Esophagus mucosa (tissue), 1 donor: Measurements from ENCODE around the gene HLA-DQA2. TPM values are rescaled to one million over a fixed set of nuclear protein-coding genes. Genes with fewer than 3 reads are reported as not detected.
A peak's percentile ranks its signal among the peaks of the same experiment; 100 is the strongest.
"Not testable (repeated sequence)": the region's sequence is repeated elsewhere in the genome, so short reads cannot be mapped to it uniquely, and the experiment has no call there.

Source experiments
- ATAC-seq: fragments of 200-7000 bp; cut with Tn5 transposase; one replicate; pipeline ENCODE4 v1.9.1; 2020
- total RNA-seq: library from RNA; stranded (reverse); gene quantifications from one replicate; pipeline ENCODE4 v1.2.4, GENCODE V29; 2023
- donor health status: DM: yes; HTN: yes; CAD: no.

The HLA-DQA2 gene
- total RNA-seq = 0.80 TPM

DNA sequence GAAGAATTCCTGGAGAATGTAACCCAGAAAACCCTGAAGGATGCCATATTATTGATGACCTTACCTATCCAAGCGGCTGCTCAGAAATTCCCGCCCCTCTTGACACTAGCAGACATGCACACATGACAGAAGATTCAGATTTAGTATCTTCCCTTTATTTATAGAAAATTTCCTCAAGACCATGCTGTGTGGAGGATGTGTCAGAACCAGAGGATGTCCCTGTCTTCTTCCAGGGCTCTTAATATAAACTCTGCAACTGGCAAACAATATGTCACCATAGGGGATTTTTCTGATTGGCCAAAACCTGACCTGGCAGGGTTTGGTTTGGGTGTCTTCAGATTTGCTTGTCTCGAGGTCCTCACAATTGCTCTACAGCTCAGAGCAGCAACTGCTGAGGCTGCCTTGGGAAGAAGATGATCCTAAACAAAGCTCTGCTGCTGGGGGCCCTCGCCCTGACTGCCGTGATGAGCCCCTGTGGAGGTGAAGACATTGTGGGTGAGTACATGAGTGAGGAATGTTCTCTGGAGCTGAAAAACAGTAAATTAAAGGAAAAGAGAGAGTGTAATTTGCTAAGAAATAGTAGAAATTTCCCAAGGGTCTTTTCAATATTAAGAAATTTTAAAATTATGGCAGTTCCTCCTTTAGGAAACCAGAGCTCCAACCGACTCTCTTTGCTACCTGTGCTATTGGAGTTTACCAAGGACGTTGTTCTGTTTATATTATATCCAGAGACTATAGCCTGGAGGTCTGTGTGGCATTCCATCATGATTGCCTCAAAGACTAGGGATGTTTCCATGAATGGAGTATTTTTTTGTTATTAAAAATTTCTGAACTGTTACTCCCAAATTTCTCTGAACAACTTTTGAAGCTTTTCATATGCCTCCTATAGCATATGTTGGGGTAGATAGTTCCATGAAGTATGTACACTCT, at the start of gene HLA-DQA2:
TSS of gene HLA-DQA2 (plus strand) at position 361 of the 930 bp plus-strand sequence. CDS start at position 414, 53 bp downstream.
- ATAC-seq = no peak

- peak; percentile 71 for ATAC-seq
These were observed 49.2 kb upstream of the HLA-DQA2 start for GRCh38 chr6:32692019-32692418.

DNA sequence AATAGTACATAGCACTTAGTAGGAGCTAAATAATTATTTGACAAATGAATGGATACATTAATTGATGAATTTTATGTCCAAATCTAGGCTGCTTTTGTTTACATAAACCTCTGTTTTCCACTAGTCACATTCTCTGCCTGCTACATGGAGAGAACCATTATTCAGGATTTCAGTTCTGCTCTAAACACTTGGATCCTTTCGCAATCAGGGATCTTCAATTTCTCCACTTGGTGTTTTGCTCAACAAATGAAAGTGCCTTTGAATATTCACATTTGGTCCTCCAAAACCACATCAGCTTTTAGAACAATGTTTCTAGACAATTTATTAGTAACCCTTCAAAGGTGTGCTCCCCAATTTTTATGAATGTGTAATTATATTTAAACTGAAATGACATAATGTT, 44.2 kb upstream of the HLA-DQA2 start:
- no peak for ATAC-seq

DNA sequence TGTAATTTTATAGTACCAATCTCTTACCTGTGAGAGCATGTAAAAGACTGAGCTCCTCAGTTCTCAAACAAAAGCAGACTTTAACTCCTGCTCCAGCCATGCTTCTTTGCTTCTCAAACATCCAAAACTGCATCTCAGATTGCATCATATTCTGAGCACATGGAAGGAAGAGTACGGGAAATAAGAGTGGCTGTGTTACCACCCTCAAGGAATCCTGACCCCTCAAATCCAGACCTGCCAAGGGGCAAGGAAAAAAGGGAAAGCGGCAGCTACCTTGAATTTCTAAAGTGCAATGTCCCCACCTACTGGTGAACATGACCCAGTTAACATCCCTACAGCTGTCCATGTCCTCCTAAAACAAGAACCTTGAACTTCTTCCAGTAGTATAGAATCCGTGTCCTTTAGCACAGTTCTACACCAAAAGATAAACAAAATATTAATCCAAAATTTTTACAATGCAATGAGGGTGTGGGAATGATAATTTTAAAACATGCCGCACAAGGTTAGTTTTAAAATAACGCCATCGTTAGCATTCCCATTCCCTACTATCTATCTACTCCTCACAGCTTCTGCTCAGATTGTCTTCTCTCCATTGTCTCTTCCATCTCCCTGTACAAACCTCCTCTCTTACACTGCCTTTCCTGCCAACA, 40.7 kb upstream of the HLA-DQA2 start:
- peak; percentile 60 for ATAC-seq

DNA sequence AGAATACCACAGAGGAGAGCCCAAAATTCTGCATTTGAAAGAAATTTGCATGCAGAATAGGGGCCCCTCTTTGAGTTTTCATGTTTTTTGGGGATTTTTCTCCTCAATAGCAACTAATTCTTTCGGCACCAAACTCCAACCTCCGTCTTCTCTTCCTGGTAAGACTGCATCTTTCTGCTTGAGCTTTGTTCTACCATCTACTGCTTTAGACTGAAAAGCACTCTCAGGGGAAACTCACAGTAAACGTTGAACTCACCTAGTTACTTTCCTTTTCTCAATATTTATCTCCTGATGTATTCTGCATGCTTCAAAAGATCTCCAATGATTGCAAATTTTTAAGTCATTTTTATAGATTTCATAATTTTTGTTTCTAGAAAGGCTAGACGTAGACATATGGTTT, 37.8 kb upstream of the HLA-DQA2 start:
- ATAC-seq = no peak

GRCh38 chr6:32705164-32705563, 36.0 kb upstream of the HLA-DQA2 start:
- ATAC-seq = not testable (repeated sequence)

- ATAC-seq = no peak
These were observed 31.6 kb upstream of the HLA-DQA2 start for GRCh38 chr6:32709625-32710024.

- no peak for ATAC-seq
These were observed 27.9 kb upstream of the HLA-DQA2 start for GRCh38 chr6:32713241-32713640.

DNA sequence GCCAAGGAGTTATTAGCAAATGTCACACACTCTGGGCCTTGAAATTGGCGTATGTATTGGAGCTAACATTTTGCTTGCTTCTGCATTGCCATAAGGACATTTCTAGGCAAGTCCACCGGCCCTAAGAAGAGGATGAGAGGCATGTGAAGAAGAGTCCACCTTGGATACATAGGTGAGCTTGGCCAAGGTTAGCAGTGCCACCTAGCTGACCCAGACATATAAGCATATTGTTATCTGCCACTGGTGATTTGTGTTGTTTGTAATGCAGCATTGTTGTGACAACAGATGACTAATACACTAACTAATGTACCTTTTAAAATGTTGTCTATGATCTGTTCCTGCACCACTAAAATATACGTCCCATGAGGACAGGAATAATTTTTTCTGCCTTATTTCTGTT, 24.8 kb upstream of the HLA-DQA2 start:
- ATAC-seq = no peak

- no peak for ATAC-seq
These were observed 22.3 kb upstream of the HLA-DQA2 start for GRCh38 chr6:32718879-32719278.

DNA sequence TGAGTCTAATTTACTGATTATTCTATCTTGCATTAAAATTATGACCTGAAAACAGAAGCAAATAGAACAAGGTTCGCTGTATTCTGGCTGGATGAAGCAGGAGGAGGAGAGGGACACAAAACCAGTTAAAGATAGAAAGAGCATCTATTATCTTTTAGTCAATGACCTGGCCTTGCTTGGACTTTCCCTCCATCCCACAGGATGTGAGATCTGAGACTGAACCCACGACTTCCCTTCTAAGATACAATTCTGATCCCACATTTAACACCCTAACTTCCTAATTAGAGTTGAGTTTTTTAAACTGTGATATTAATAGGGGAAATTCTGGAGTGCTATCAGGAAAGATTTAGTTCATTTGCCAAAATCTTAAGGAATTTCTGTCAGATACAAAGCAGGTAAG, 3.1 kb upstream of the HLA-DQA2 start:
- ATAC-seq = no peak

DNA sequence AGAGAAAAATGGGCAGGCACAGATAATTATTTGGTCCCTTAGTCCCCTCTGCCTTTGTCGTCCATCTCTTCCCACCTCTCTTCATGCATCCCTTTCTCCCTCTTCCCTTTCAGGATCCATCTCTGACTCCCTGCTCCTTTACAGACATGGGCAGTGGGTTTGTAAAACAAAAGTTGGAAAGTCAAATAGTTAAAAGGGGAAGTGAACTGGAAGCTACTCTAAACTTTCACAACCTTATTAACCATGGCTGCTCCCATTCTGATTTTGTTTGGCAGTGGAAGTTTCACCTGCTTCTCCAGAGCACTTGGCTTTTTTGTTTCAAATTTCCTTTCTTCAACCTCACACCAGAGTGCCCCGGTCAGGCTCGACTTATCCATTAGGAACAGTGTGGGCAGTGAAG, 1.2 kb downstream of the HLA-DQA2 start:
- ATAC-seq = no peak

GRCh38 chr6:32744776-32745175, 3.6 kb downstream of the HLA-DQA2 start:
- no peak for ATAC-seq

- ATAC-seq = not testable (repeated sequence)
These were observed 4.5 kb downstream of the HLA-DQA2 start for GRCh38 chr6:32745649-32746048.

GRCh38 chr6:32752580-32752979, 11.4 kb downstream of the HLA-DQA2 start:
- peak; percentile 81 for ATAC-seq

GRCh38 chr6:32759669-32760068, 18.5 kb downstream of the HLA-DQA2 start:
- ATAC-seq = no peak

- ATAC-seq = peak; percentile 66
These were observed 19.9 kb downstream of the HLA-DQA2 start for GRCh38 chr6:32761072-32761471.

GRCh38 chr6:32761548-32761947, 20.4 kb downstream of the HLA-DQA2 start:
- ATAC-seq = no peak

DNA sequence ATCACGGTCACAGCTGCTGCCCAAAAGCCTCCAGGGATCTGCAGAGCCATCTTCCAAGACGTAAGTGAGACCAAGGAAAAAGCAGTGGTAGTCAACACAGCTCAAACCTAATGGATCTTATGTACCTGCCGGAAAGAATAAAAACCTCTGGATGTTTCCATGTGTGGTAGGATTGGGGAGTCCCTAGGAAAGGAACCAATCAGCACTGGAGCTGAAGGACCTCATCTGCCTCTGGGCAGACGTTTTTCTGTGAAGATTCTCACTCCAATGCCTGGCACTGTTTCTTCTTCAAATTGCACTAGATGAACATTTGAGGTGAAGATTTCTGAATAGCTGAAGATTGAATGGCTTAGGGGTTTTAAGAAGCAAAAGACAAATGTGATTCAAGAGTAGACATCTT, 22.2 kb downstream of the HLA-DQA2 start, which contains the start of gene HLA-DQB2:
TSS of gene HLA-DQB2 (minus strand) at position 112 of the 400 bp plus-strand sequence. CDS start at position 50, 62 bp downstream.
- no peak for ATAC-seq

DNA sequence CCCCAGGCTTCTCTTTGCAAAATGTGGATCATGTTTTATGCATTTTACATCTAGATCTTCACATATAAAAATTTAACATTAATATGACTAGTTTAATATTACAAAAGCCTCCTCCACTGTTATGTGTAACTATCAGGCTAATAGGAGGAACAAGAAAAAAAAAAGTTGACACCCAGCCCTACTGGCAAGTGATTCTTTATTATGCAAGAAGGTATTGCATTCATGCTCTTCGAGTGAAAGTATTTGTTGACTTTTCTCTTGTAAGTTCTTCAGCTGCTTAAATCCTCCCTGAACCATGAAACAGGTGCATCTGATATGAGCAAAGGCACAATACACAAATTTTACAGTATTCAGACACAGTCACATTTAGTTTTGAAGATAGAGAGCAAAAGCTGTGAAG, 22.9 kb downstream of the HLA-DQA2 start:
- no peak for ATAC-seq

DNA sequence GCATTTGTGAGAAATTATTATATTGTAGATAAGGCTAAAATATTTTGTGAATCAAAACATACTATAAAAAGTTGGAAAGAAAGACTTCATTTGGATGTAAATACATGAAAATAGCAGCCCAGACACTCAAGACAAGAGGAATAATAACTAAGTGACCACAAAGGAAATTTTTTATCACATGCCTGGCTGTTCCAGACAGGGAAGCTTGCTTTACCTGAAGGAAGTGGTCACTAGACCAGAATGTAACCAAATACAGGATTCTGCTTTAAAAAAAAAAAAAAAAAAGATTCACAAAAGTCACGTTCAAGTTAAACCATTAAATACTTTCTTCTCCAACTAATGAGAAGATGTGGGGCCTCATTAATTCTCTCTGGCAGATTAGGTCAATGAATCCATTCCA, 31.5 kb downstream of the HLA-DQA2 start:
- ATAC-seq = no peak

- ATAC-seq = peak; percentile 76
These were observed 33.2 kb downstream of the HLA-DQA2 start for GRCh38 chr6:32774426-32774825.

GRCh38 chr6:32775071-32775470, 33.9 kb downstream of the HLA-DQA2 start:
- ATAC-seq = no peak

DNA sequence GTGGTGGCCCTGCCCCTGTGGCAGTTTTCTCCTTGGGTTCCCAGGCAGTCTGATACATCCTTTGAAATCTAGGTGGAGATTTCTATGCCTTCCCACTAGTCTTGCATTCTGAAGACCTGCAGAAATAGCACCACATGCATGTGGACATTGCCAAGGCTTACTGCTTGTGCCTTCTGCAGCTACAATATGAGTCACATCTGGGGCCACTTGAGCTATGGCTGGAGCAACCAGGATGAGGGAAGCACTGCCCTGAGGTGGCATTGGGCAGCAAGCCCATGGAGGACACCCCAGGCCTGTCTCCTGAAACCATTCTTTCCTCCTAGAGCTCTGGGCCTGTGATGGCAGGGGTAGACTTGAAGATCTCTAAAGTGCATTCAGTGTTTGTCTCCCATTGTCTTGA, 37.8 kb downstream of the HLA-DQA2 start:
- peak; percentile 51 for ATAC-seq
